Neuronal stem cell (in vitro differentiated cells): ENCODE results near the gene MAPK8.

Experiments used
- DNase-seq: peaks from one replicate; pipeline ENCODE4 v3.0.0-alpha.2; 2013; ENCODE audit warnings: low spot score
- H2AFZ ChIP-seq: one replicate; pipeline ENCODE4 v1.6.1; 2013; ENCODE audit warnings: mild to moderate bottlenecking, low read length, inconsistent platforms
- H2AK5ac ChIP-seq: 2 replicates; pipeline ENCODE4 v1.6.1; 2013; ENCODE audit warnings: low read depth, mild to moderate bottlenecking, inconsistent platforms, low read length, moderate library complexity, mixed read lengths
- H2BK120ac ChIP-seq: 2 replicates; pipeline ENCODE4 v1.6.1; 2013; ENCODE audit warnings: low read depth, mild to moderate bottlenecking, inconsistent platforms, low read length, moderate library complexity, mixed read lengths
- H2BK12ac ChIP-seq: one replicate; pipeline ENCODE4 v1.6.1; 2013; ENCODE audit warnings: low read length, inconsistent platforms
- H2BK15ac ChIP-seq: 2 replicates; pipeline ENCODE4 v1.6.1; 2013; ENCODE audit warnings: mild to moderate bottlenecking, low read length, inconsistent platforms, mixed read lengths
- H2BK5ac ChIP-seq: one replicate; pipeline ENCODE4 v1.6.1; 2013; ENCODE audit warnings: inconsistent platforms, mild to moderate bottlenecking, low read length, moderate library complexity
- H3K14ac ChIP-seq: one replicate; pipeline ENCODE4 v1.6.1; 2013; ENCODE audit warnings: low read length, inconsistent platforms
- H3K18ac ChIP-seq: 2 replicates; pipeline ENCODE4 v1.6.1; 2013; ENCODE audit warnings: low read length, inconsistent platforms
- H3K23ac ChIP-seq: 2 replicates; pipeline ENCODE4 v1.6.1; 2013; ENCODE audit warnings: low read depth, mild to moderate bottlenecking, mixed read lengths, low read length, inconsistent platforms; ENCODE audit not compliant: poor library complexity
- H3K27ac ChIP-seq: replicated peaks from 3 replicates; pipeline ENCODE4 v1.5.1; 2013; ENCODE audit warnings: low read length, inconsistent platforms
- H3K27me3 ChIP-seq, 3 experiments: 2 replicates each; pipeline ENCODE4 v1.6.1; 2013; ENCODE audit warnings: low read length in 3 of 3, mild to moderate bottlenecking in 2 of 3, inconsistent platforms in 1 of 3, low read depth in 1 of 3, mixed read lengths in 1 of 3, moderate library complexity in 1 of 3; ENCODE audit not compliant: control insufficient read depth in 3 of 3, insufficient read depth in 3 of 3
- H3K36me3 ChIP-seq, 2 donors: replicated peaks in 1 of 2; 2 replicates each; pipeline ENCODE4 v1.6.1; 2013; ENCODE audit warnings: low read length in 2 of 2; ENCODE audit not compliant: control insufficient read depth in 2 of 2, insufficient read depth in 2 of 2
- H3K4ac ChIP-seq: 2 replicates; pipeline ENCODE4 v1.6.1; 2013; ENCODE audit warnings: inconsistent platforms, mild to moderate bottlenecking, low read length, moderate library complexity
- H3K4me1 ChIP-seq, 2 donors: 1 replicate in 1 of 2; 2 replicates in 1 of 2; pipeline ENCODE4 v1.6.1; 2013; ENCODE audit warnings: low read length in 2 of 2, low read depth in 1 of 2; ENCODE audit not compliant: control insufficient read depth in 2 of 2, insufficient read depth in 1 of 2
- H3K4me2 ChIP-seq: one replicate; pipeline ENCODE4 v1.6.1; 2013; ENCODE audit warnings: mild to moderate bottlenecking, low read length, inconsistent platforms; ENCODE audit not compliant: insufficient read depth, poor library complexity, severe bottlenecking
- H3K4me3 ChIP-seq, 2 donors: 2 replicates each; pipeline ENCODE4 v1.5.1; 2013; ENCODE audit warnings: low read length in 2 of 2, mild to moderate bottlenecking in 2 of 2, inconsistent platforms in 1 of 2, moderate library complexity in 1 of 2
- H3K79me1 ChIP-seq: one replicate; pipeline ENCODE4 v1.6.1; 2013; ENCODE audit warnings: low read depth, mild to moderate bottlenecking, inconsistent platforms, low read length, moderate library complexity
- H3K9ac ChIP-seq: one replicate; pipeline ENCODE4 v1.6.1; 2013; ENCODE audit warnings: mild to moderate bottlenecking, low read depth, low read length, inconsistent platforms; ENCODE audit not compliant: poor library complexity
- H3K9me3 ChIP-seq, 2 donors: replicated peaks in 1 of 2; 2 replicates each; pipeline versions ENCODE3 to v1.6.1; 2013; ENCODE audit warnings: low read length in 2 of 2, mild to moderate bottlenecking in 2 of 2, inconsistent platforms in 1 of 2, low read depth in 1 of 2, mixed read lengths in 1 of 2, moderate library complexity in 1 of 2; ENCODE audit not compliant: control insufficient read depth in 2 of 2, insufficient read depth in 1 of 2
- H4K8ac ChIP-seq: one replicate; pipeline ENCODE4 v1.6.1; 2013; ENCODE audit warnings: low read depth, mild to moderate bottlenecking, inconsistent platforms, low read length, moderate library complexity
- H4K91ac ChIP-seq: one replicate; pipeline ENCODE4 v1.6.1; 2013; ENCODE audit warnings: low read length, low read depth, mild to moderate bottlenecking, inconsistent platforms; ENCODE audit not compliant: poor library complexity
- WGBS, 2 donors: extraction: QIAGEN DNeasy Blood & Tissue Kit; methylation state at CpG; one replicate each; pipeline ENCODE4 v1.1.7; 2013; ENCODE audit warnings: missing lambda C conversion rate in 2 of 2, mixed read lengths in 1 of 2; ENCODE audit not compliant: insufficient read length in 2 of 2, insufficient replicate concordance in 1 of 2; ENCODE audit errors: extremely low coverage in 2 of 2; 5-methylcytosine and 5-hydroxymethylcytosine counted together

The MAPK8 gene

GRCh38 chr10:48453451-48454301, 147.2 kb downstream of the MAPK8 start:
- WGBS, 2 donors, result no CpG with 5 or more reads among the region's 19 CpGs
- no peak for DNase-seq
- Histone ChIP-seq H3K9me3 (no peaks in the 10 kb centered on the region), H2BK5ac (no peak overlapping the region), H3K18ac (peak overlapping the region; percentile 38), H3K4ac (no peak overlapping the region), H3K36me3 (no peaks in the 10 kb centered on the region), H3K4me1 (peaks cover 0 to 5% of the 10 kb centered on the region in 2 donors), H3K4me3 (no peak overlapping the region), H2AFZ (no peak overlapping the region), H3K27ac (no peak overlapping the region), H3K23ac (peak overlapping the region; percentile 31), H3K9ac (no peak overlapping the region), H2BK12ac (no peak overlapping the region), H2BK120ac (no peak overlapping the region), H2AK5ac (no peak overlapping the region), H3K4me2 (no peak overlapping the region), H2BK15ac (no peak overlapping the region), H4K91ac (no peak overlapping the region), H3K79me1 (peaks cover 4% of the 10 kb centered on the region), H4K8ac (no peak overlapping the region), H3K14ac (peak overlapping the region; percentile 56), H3K27me3 (no peaks in the 10 kb centered on the region)

- Histone ChIP-seq H2BK12ac (no peak overlapping the region), H3K14ac (peak overlapping the region; percentile 56), H3K27ac (no peak overlapping the region), H3K9me3 (no peaks in the 10 kb centered on the region), H3K27me3 (no peaks in the 10 kb centered on the region), H3K4ac (no peak overlapping the region), H4K8ac (no peak overlapping the region), H2AFZ (no peak overlapping the region), H4K91ac (no peak overlapping the region), H3K36me3 (no peaks in the 10 kb centered on the region), H2AK5ac (no peak overlapping the region), H2BK15ac (no peak overlapping the region), H3K4me3 (no peak overlapping the region), H2BK5ac (peak overlapping the region; percentile 24), H3K18ac (peak overlapping the region; percentile 76), H3K4me2 (no peak overlapping the region), H3K23ac (peak overlapping the region; percentile 80), H3K9ac (no peak overlapping the region), H3K4me1 (peaks cover 0 to 5% of the 10 kb centered on the region in 2 donors), H2BK120ac (no peak overlapping the region), H3K79me1 (peaks cover 4% of the 10 kb centered on the region)
- no peak for DNase-seq
- WGBS, 2 donors, result no CpG with 5 or more reads among the region's 12 CpGs
Measured at GRCh38 chr10:48454302-48455054, 148.0 kb downstream of the MAPK8 start.

- Histone ChIP-seq H2AFZ (no peak overlapping the region), H3K36me3 (no peaks in the 10 kb centered on the region), H3K4ac (no peak overlapping the region), H2BK5ac (peak overlapping the region; percentile 24), H3K79me1 (peaks cover 4% of the 10 kb centered on the region), H3K14ac (no peak overlapping the region), H3K27me3 (no peaks in the 10 kb centered on the region), H3K18ac (peak overlapping the region; percentile 80), H3K4me2 (no peak overlapping the region), H2AK5ac (no peak overlapping the region), H3K27ac (no peak overlapping the region), H2BK12ac (no peak overlapping the region), H2BK15ac (no peak overlapping the region), H3K9ac (no peak overlapping the region), H3K9me3 (no peaks in the 10 kb centered on the region), H3K4me1 (peaks cover 0 to 5% of the 10 kb centered on the region in 2 donors), H3K4me3 (no peak overlapping the region), H2BK120ac (no peak overlapping the region), H3K23ac (peak overlapping the region; percentile 80), H4K91ac (no peak overlapping the region), H4K8ac (no peak overlapping the region)
- DNase-seq, result no peak
- no CpG with 5 or more reads among the region's 11 CpGs for WGBS, 2 donors
Measured at GRCh38 chr10:48455055-48455391, 148.5 kb downstream of the MAPK8 start.
